DLD1 (cell line): ENCODE measurements around the gene FAM184A.
"Not testable (repeated sequence)": the region's sequence is repeated elsewhere in the genome, so short reads cannot be mapped to it uniquely, and the experiment has no call there.

Experiments used
- in situ Hi-C: cut with HindIII; loops from 2 replicates; pipeline ENCODE4 v1.10.0; 2017; ENCODE audit warnings: low sequenced_read_pairs

FAM184A gene, protein sequence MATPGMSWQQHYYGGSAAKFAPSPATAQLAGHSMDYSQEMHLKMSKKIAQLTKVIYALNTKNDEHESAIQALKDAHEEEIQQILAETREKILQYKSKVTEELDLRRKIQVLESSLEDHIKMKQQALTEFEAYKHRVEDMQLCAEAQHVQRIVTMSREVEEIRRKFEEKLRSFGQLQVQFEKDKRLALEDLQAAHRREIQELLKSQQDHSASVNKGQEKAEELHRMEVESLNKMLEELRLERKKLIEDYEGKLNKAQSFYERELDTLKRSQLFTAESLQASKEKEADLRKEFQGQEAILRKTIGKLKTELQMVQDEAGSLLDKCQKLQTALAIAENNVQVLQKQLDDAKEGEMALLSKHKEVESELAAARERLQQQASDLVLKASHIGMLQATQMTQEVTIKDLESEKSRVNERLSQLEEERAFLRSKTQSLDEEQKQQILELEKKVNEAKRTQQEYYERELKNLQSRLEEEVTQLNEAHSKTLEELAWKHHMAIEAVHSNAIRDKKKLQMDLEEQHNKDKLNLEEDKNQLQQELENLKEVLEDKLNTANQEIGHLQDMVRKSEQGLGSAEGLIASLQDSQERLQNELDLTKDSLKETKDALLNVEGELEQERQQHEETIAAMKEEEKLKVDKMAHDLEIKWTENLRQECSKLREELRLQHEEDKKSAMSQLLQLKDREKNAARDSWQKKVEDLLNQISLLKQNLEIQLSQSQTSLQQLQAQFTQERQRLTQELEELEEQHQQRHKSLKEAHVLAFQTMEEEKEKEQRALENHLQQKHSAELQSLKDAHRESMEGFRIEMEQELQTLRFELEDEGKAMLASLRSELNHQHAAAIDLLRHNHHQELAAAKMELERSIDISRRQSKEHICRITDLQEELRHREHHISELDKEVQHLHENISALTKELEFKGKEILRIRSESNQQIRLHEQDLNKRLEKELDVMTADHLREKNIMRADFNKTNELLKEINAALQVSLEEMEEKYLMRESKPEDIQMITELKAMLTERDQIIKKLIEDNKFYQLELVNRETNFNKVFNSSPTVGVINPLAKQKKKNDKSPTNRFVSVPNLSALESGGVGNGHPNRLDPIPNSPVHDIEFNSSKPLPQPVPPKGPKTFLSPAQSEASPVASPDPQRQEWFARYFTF

DNA sequence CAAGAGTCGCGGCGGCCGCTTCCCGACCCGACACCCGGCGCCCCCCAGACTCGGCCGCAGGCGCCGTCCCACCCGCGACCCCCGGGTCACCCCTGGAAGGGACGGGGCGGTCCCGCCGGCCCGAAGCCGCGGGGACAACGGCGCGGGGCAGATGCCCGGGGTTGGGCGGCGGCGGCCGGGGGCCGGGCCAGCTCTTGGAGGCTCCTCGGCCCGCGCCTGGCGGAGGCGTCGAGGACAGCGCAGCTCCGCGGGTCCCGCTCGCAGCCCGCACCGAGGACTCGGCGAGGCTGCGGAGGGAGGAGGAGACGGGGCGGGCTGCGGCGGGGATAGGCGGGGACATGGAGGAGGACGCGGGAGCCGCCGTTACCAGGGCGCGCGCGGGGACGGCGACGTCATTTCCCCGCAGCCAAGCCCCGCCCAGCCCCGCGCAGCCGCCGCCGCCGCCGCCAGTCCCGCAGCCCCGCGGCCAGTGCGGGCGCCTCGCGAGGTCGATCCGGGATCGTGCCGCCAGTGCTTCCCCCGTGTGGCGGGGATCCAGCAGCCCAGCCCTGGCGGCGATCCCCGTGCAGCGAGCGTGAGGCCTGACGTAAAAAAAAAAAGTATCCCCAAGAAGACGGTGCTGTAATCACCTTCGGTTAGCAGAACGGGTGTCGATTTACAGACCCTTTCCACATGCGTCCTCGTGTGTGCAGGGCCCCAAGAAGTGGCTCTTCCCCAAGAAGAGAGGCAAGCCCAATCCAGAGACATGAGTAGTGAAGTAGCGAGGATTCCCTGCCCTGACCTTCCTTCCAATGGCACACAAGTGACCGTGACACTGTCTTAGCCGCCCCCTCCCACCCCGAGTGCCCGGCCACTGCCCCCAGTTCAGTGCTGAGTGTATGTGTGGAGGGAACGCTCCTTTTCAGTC is at the start of gene FAM184A:
Gene FAM184A, minus strand, starts transcription at position 289 of the 907 bp plus-strand sequence. CDS start 365 bp downstream, outside the sequence.
- in situ Hi-C loops: no loop called here

DNA sequence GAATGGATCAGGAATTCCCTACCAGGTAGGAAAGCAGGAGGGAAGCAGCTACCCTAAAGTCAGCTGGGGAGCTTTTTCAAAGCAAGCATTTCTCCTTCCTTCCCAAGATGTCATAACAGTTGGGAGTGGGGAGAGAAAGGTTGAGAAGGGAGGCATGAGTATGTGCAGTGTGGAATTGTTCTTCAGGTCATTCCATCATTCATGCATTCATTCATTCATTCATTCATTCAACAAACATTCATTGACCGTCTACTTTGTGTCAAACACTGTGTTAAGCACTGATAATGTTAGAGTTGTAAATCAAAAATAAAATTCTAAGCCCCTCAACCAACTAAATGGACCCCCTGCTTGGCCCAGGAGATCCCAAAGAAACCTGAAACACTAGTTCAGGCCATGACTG is 49.2 kb upstream of the FAM184A start:
- in situ Hi-C loops: no loop called here

DNA sequence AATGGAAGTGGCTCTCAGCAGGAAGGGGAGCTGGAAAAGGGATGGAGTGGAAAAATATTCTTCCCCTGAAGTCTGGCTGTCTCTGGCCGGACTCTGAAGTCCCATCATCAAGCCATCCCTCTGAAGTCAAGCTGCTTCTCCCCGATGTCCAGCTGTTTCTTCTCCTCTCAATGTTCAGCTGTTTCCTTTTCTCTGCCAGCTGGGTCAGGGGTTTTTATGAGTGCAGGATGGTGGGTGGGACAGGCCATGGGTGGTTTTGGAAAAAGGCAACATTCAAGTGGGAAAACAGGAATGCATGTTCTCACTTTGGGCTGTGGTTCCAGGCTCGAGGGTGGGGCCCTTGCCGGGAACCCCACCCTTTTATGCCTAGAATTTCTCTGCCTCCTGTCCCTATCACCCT is 48.4 kb upstream of the FAM184A start:
- in situ Hi-C loops: no loop called here

DNA sequence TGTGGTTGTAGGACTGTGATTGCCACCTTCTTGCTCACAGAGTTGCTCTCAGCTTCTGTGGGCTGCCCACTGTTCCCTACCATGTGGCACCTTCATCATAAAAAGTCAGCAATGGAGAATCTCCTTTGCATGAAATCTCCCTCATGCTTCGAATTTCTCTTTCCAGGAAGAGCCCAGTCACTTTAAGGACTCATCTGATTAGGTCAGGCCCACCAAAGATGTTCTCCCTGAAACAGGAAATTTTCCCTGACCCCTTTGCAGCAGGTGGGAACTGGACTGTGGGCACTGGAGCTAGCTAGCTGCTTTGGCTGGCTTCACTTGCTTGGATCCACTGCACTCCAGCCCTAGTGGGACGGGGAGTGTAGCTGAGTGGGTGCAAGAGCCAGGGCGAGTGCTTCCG is 47.7 kb upstream of the FAM184A start:
- in situ Hi-C loops: no loop called here

DNA sequence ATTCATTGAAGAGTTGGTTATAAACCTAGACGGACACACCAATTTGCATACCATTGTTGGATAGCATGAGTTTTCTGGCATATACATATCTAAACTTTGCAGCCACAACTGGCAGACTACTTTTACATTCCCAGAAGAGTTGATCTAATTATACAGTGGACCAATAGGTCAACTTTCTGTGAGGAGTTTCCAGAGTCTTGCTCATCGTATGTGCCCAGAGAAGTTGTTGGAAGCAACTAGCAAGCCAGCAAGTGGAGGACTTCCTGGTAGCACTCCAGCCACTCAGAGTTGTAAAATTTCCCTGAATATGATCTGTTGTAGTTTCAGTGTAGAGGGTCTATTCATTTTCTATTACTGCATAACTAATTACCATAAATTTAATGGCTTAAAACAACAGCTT is 47.1 kb upstream of the FAM184A start:
- in situ Hi-C loops: no loop called here

DNA sequence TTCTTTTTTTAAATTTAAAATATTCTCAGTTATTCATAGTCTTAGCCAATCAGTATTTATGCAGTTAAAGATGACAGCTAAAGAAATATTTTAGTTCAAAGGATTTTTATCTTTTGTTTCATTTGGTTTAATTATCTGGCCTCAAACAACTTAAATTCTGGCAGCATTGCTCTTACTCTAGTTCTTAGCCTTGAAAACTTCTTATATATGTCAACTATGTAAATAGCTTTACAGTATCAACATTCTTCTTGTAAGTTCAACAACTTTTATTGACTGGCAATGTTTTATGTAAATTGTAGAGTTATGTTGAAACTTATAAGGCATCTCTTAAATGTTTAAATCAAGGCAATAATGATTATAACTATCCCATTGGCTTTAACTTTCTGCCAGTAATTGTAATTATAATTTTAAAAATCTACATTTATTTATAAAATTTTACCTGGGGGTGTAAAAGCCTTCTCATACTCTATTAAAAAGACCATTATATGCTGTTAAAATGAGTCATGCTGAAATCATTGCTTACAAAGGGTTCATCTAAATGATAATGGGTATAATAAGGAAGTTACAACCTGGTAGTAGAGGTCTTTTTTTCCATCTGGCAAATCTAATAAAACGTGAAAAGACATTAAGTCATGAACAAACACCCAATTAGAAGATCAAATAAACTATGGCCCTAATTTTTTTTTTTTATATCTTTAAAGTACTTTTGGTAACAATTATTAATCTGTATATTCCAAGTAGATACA is 45.8 kb upstream of the FAM184A start:
- in situ Hi-C loops: no loop called here

DNA sequence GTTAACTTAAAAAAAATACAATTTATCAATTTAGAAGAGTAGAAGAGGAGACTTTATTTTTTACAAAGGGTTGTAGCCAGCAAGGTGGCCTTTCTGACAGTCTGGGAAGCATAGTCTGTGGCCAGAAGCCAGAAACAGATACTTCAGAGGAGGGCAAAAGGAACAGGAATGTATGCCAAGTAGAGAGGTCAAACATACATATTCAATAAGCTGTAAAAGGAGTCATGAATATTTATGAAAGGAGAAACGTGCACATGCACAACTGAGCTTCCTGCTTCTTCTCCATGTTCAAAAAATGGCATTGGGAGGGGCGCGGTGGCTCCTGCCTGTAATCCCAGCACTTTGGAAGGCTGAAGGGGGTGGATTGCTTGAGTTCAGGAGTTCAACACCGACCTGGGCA is 43.9 kb upstream of the FAM184A start:
- in situ Hi-C loops: no loop called here

DNA sequence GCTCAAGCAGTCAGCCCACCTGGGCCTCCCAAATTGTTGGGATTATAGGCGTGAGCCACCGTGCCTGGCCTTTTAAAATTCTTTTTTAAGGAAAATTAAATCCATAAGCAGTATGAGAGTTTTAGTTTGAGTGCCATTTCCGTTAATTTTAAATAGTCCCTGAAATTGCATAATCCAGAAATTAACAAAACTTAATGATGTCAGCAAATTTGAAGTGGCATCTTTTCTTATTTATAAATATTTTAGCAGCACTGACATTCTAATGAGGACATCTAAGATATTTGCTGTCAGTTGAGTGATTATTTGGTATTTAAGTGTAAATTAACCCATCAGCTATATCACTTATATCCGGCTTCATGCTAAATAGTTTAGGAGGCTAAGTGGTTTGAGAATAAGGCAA is 42.9 kb upstream of the FAM184A start:
- in situ Hi-C loops: no loop called here

DNA sequence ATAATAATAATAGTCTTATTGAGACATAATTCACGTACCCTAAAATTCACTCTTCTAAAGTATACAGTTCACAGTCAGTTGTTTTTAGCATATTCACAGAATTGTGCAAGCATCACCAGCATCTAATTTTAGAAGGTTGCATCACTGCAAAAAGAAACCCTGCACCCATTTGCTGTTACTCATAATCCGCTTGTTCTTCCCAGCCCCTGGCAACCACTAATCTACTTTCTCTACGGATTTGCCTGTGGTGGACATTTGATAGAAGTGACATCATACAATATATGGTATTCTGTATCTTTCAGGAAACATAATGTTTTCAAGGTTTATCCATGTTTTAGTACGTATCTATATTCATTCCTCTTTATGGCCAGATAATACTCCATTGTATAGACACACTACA is 41.5 kb upstream of the FAM184A start:
- in situ Hi-C loops: no loop called here

DNA sequence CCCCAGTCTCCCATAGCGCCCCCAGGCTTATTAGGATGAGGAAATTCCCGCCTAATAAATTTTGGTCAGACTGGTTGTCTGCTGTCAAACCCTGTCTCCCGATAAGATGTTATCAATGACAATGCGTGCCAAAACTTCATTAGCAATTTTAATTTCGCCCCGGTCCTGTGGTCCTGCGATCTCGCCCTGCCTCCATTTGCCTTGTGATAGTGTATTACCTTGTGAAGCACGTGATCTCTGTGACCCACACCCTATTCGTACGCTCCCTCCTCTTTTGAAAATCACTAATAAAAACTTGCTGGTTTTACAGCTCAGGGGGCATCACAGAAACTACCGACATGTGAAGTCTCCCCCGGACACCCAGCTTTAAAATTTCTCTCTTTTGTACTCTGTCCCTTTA is 40.6 kb upstream of the FAM184A start:
- in situ Hi-C loops: not testable (repeated sequence)

DNA sequence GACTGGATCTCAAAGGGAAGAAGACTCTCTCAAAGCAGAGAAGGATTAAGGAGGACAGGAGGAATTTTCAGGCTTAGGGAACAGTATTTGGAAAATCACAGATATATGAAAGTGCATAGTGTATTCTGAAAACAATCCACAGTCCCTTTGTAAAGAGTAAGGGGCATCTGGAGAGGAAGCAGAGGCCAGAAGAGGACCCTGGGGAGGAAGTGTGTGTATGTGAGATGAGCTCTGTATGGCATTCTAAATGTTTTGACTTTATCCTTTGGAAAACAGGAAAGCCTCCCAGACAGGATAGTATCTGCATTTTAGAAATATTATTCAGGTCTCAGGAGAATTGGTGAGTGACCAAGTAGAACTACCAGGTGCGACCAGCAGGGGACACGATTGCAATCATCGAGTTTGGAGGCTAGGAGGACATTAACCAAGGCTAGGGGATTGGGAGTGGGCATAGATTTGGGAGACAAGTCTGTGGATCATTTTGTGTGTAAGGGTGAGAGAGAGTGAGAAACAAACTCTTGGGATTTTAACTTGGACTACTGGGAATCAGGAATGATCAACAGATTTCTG is 38.3 kb upstream of the FAM184A start:
- in situ Hi-C loops: no loop called here

DNA sequence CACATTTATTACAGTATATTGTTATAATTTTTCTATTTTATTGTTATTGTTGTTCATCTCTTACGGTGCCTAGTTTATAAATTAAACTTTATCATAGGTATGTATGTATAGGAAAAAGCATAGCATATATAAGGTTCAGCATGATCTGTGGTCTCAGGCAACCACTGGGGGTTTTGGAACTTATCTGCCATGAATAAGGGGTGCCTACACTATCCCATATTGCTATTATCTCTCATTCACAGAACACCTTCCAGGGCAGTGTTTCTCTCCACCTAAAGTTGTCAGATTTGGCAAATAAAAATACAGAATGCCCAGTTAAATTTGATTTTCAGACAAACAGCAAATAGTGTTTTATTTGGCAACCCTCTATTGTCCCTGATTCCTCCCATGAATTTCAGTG is 35.5 kb upstream of the FAM184A start:
- in situ Hi-C loops: no loop called here

DNA sequence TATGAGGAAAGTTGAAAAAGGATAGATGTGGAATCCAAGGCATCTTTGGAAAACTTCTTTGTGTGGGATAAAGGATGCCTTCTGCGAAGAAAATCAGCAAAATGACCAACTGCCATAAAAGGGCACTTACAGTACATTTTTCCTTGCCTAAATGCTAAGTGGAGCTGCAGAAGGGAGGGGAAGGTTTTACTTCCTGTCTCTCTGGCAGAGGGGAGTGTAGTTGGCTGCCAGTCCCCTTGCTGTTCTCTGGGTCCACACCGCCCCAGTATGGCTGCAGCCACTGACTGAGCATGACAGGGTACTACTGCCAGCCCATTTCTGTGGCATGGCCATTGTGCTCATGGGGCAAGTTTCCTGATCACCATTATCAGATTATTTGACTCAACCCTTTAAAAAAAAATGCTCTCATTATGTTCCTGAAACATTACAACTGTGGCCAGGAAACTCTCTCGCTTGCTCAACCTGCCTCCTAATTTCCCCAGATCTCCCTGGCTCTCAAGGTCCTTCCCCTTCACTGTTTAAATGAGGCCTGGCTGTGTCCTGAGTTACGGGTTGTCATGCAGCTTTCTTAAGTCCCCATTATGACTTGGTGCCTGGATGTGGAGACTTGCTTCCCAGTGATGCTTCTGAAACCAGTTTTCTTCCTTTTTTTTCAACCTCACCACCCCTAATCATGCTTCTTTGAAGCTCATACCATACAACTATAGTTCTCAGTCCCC is 34.5 kb upstream of the FAM184A start:
- in situ Hi-C loops: no loop called here

DNA sequence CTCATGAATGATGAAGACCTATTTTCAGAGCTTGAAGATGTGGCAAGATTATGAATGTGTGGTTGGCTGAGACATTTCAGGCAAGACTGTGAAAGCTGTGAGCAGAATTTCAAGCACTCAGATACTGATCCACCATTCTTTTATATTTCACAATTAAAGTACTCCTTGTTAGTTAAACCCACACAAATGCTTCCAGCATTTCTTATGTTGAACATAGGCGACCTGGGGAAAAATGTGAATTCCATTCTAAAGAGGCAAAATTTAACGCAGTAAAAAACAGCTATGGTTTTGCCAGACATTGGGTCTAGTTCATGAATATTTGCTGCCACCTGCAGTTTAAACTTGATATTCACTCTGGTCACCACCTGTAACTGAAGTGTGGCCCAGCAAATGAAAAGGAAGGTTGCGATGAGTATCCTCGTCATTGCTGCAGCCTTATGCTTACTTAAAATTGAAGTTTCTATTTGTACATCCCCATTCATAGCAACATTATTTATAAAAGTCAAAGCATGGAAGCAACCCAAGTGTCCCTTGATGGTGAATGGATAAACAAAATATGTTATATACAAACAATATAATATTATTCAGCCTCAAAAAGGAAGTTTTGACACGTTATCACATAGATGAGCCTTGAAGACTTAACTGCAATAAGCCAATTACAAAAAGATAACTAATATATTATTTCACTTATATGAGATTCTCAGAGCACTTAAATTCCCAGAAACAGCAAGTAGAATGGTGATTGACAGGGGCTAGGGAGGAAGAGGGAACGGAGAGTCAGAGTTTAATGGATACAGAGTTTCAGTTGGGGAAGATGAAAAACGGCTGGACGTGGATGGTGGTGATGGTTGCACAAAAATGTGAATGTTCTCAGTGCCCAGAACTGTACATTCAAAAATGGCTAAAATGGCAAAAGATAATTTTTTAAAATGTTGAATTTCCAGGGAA is 32.4 kb upstream of the FAM184A start:
- in situ Hi-C loops: no loop called here

DNA sequence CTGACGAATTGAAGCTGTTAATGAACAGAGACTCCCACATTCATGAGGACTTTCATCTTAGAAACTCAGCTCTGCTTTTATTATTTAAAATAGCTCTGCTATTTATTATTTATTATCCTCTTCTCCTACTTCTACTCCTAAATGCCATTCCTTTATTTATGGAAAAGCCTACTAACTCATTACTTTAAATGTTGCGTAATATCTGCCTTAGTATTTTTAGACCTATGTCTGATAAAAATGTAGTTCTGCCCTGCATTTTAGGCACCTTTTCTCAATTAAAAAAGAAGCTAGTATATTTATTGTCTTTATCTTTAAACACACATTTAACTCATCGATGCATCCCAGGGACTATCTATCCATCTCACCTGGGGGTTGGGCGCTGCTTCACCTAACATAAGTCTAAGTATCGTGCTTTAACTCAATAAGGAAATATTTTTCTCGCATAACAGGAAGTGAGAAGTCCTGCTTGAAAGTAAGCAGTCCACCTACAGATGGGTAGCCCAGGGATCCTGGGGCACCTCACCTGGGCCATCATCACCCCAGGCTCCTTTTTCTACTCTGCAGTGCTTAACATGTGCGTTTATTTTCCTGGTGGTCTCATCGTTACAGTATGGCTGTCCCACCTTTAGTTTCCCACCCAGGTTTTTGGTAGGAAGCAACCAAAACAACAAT is 31.3 kb upstream of the FAM184A start:
- in situ Hi-C loops: no loop called here

DNA sequence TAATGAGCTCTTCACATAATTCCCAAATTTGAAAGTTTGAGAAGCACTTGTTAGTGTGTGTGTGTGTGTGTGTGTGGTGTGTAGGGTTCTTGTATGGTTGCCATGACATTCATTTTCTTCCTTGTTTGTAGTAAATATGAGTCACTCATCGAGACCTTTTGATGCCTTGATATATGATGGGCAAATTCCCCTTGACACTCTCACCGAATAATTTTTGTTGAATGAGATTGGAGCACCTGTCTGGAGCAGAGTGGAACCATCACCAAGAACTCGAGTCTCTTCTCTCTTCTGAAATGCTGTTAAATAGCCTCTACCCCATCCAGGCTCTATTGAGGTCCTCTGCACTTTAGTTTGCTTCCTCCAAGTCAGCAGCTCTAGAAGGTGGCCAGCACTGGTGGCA is 29.6 kb upstream of the FAM184A start:
- in situ Hi-C loops: no loop called here

DNA sequence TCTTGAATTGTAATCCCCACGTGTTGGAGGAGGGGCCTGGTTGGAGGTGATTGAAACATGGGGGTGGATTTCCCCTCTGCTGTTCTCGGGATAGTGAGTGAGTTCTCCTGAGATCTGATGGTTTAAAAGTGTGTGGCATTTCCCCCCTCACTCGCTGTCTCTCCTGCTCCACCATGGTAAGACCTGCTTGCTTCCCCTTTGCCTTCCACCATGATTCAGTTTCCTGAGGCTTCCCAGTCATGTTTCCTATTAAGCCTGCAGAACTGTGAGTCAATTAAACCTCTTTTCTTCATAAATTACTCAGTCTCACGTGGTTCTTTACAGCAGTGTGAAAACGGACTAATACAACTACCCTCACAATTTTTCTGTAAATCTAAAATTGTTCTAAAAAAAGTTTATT is 26.8 kb upstream of the FAM184A start:
- in situ Hi-C loops: no loop called here
